H9 (cell line): Measurements from ENCODE around the gene DSCAM. TPM values are rescaled to one million over a fixed set of nuclear protein-coding genes. Genes with fewer than 3 reads are reported as not detected.

Experiments used
- DNase-seq: peaks from one replicate; pipeline ENCODE4 v3.0.0-alpha.2; 2017
- H2AFZ ChIP-seq: one replicate; pipeline ENCODE4 v1.6.1; 2013; ENCODE audit warnings: mild to moderate bottlenecking, low read length, control low read depth, moderate library complexity
- H2AK5ac ChIP-seq: 2 replicates; pipeline ENCODE4 v1.6.1; 2013; ENCODE audit warnings: low read length, control low read depth, mixed read lengths; ENCODE audit not compliant: insufficient read length
- H2BK120ac ChIP-seq: one replicate; pipeline ENCODE4 v1.6.1; 2013; ENCODE audit warnings: low read depth, mild to moderate bottlenecking, low read length, control low read depth, inconsistent platforms; ENCODE audit not compliant: poor library complexity, severe bottlenecking
- H2BK12ac ChIP-seq: 2 replicates; pipeline ENCODE4 v1.6.1; 2013; ENCODE audit warnings: low read length, control low read depth, mixed read lengths, low read depth; ENCODE audit not compliant: insufficient read length
- H2BK15ac ChIP-seq: 2 replicates; pipeline ENCODE4 v1.6.1; 2013; ENCODE audit warnings: low read depth, low read length, control low read depth
- H2BK20ac ChIP-seq: one replicate; pipeline ENCODE4 v1.6.1; 2013; ENCODE audit warnings: low read depth, mild to moderate bottlenecking, low read length, control low read depth, inconsistent platforms; ENCODE audit not compliant: poor library complexity, severe bottlenecking
- H2BK5ac ChIP-seq: 2 replicates; pipeline ENCODE4 v1.6.1; 2013; ENCODE audit warnings: low read length, control low read depth, mixed read lengths; ENCODE audit not compliant: insufficient read length
- H3K14ac ChIP-seq: 2 replicates; pipeline ENCODE4 v1.6.1; 2013; ENCODE audit warnings: low read length, control low read depth; ENCODE audit not compliant: insufficient read depth
- H3K18ac ChIP-seq: 2 replicates; pipeline ENCODE4 v1.6.1; 2013; ENCODE audit warnings: low read depth, mild to moderate bottlenecking, mixed read lengths, low read length, control low read depth; ENCODE audit not compliant: insufficient read length
- H3K23ac ChIP-seq: 2 replicates; pipeline ENCODE4 v1.6.1; 2013; ENCODE audit warnings: low read length, control low read depth, mixed read lengths, low read depth; ENCODE audit not compliant: insufficient read length
- H3K23me2 ChIP-seq: 2 replicates; pipeline ENCODE4 v1.6.1; 2013; ENCODE audit warnings: low read depth, mild to moderate bottlenecking, mixed read lengths, low read length, control low read depth; ENCODE audit not compliant: insufficient read length, poor library complexity, severe bottlenecking
- H3K27ac ChIP-seq: 2 replicates; pipeline ENCODE4 v1.5.1; 2013; ENCODE audit warnings: low read length, control low read depth, mixed read lengths, low read depth; ENCODE audit not compliant: insufficient read length
- H3K27me3 ChIP-seq: 2 replicates; pipeline ENCODE4 v1.6.1; 2013; ENCODE audit warnings: low read length, control low read depth, inconsistent platforms; ENCODE audit not compliant: insufficient read depth
- H3K4ac ChIP-seq: 2 replicates; pipeline ENCODE4 v1.6.1; 2013; ENCODE audit warnings: low read depth, mild to moderate bottlenecking, control low read depth, inconsistent platforms, low read length, moderate library complexity
- H3K4me1 ChIP-seq: 2 replicates; pipeline ENCODE4 v1.6.1; 2013; ENCODE audit warnings: low read length, control low read depth, inconsistent platforms; ENCODE audit not compliant: insufficient read depth
- H3K4me2 ChIP-seq: 2 replicates; pipeline ENCODE4 v1.6.1; 2013; ENCODE audit warnings: low read length, control low read depth, mixed read lengths; ENCODE audit not compliant: insufficient read length, insufficient read depth
- H3K56ac ChIP-seq: 2 replicates; pipeline ENCODE4 v1.6.1; 2013; ENCODE audit warnings: low read depth, mild to moderate bottlenecking, mixed read lengths, low read length, control low read depth; ENCODE audit not compliant: insufficient read length
- H3K79me1 ChIP-seq: 2 replicates; pipeline ENCODE4 v1.6.1; 2013; ENCODE audit warnings: low read depth, mild to moderate bottlenecking, moderate library complexity, low read length, control low read depth, inconsistent platforms; ENCODE audit not compliant: insufficient read depth, poor library complexity, severe bottlenecking
- H3K79me2 ChIP-seq: 2 replicates; pipeline ENCODE4 v1.6.1; 2013; ENCODE audit warnings: low read length, control low read depth, inconsistent platforms; ENCODE audit not compliant: insufficient read depth
- H3K9ac ChIP-seq: 2 replicates; pipeline ENCODE4 v1.6.1; 2013; ENCODE audit warnings: low read length, control low read depth, mixed read lengths; ENCODE audit not compliant: insufficient read length; ENCODE audit errors: extremely low read depth
- H3K9me3 ChIP-seq: one replicate; pipeline ENCODE4 v1.6.1; 2013; ENCODE audit warnings: low read depth, low read length, inconsistent platforms; ENCODE audit not compliant: control insufficient read depth
- H3T11ph ChIP-seq: one replicate; pipeline ENCODE4 v1.6.1; 2013; ENCODE audit warnings: mild to moderate bottlenecking, low read length, control low read depth, inconsistent platforms
- H4K20me1 ChIP-seq: one replicate; pipeline ENCODE4 v1.6.1; 2013; ENCODE audit not compliant: control insufficient read depth, insufficient read length, insufficient read depth
- H4K5ac ChIP-seq: 2 replicates; pipeline ENCODE4 v1.6.1; 2013; ENCODE audit warnings: low read depth, mild to moderate bottlenecking, mixed read lengths, low read length, control low read depth; ENCODE audit not compliant: insufficient read length
- H4K8ac ChIP-seq: replicated peaks from 2 replicates; pipeline ENCODE4 v1.6.1; 2013; ENCODE audit warnings: low read length, control low read depth, mixed read lengths, low read depth; ENCODE audit not compliant: insufficient read length
- H4K91ac ChIP-seq: 2 replicates; pipeline ENCODE4 v1.6.1; 2013; ENCODE audit warnings: low read depth, mild to moderate bottlenecking, moderate library complexity, mixed read lengths, low read length, control low read depth; ENCODE audit not compliant: insufficient read length
- H3K27ac Mint-ChIP-seq, 3 experiments: 2 replicates in 2 of 3; 3 replicates in 1 of 3; pipeline ENCODE4 v1.8.0; 2020 to 2021; ENCODE audit warnings: mixed read lengths in 3 of 3, mild to moderate bottlenecking in 1 of 3, moderate library complexity in 1 of 3
- H3K27me3 Mint-ChIP-seq: 2 replicates; pipeline ENCODE4 v1.8.0; 2021; ENCODE audit warnings: low read depth, mild to moderate bottlenecking, moderate library complexity, mixed read lengths
- H3K36me3 Mint-ChIP-seq, 3 experiments: 2 replicates in 2 of 3; 3 replicates in 1 of 3; pipeline ENCODE4 v1.8.0; 2020 to 2021; ENCODE audit warnings: low read depth in 3 of 3, mixed read lengths in 3 of 3; ENCODE audit not compliant: insufficient read depth in 1 of 3
- H3K4me1 Mint-ChIP-seq, 2 experiments: 2 replicates each; pipeline ENCODE4 v1.8.0; 2020; ENCODE audit warnings: mixed read lengths in 2 of 2
- H3K4me3 Mint-ChIP-seq, 2 experiments: 2 replicates in 1 of 2; 3 replicates in 1 of 2; pipeline ENCODE4 v1.8.0; 2020 to 2021; ENCODE audit warnings: mild to moderate bottlenecking in 2 of 2, mixed read lengths in 2 of 2, moderate library complexity in 1 of 2
- H3K9me3 Mint-ChIP-seq, 2 experiments: 2 replicates in 1 of 2; 3 replicates in 1 of 2; pipeline ENCODE4 v1.8.0; 2020; ENCODE audit warnings: mild to moderate bottlenecking in 2 of 2, mixed read lengths in 2 of 2, moderate library complexity in 1 of 2
- WGBS: extraction: QIAGEN DNeasy Blood & Tissue Kit; methylation state at CpG from one replicate; pipeline ENCODE4 v1.1.7; 2013; ENCODE audit warnings: missing lambda C conversion rate, low lambda C conversion rate, mixed read lengths; ENCODE audit not compliant: insufficient read length; ENCODE audit errors: extremely low coverage; 5-methylcytosine and 5-hydroxymethylcytosine counted together
- total RNA-seq: library from RNA; stranded (reverse); gene quantifications from 2 replicates; pipeline ENCODE4 v1.2.1, GENCODE V29; 2021
- TF ChIP-seq, protein P1 (sequence below): fragments of 200-600 bp; sonication (generic); conservative IDR thresholded peaks from 3 replicates; pipeline ENCODE4 v1.8.0; 2021; ENCODE audit warnings: antibody characterized with exemption, mild to moderate bottlenecking

The DSCAM gene
- total RNA-seq, 1 experiment from 2014 or later, result 0.17 TPM

DNA sequence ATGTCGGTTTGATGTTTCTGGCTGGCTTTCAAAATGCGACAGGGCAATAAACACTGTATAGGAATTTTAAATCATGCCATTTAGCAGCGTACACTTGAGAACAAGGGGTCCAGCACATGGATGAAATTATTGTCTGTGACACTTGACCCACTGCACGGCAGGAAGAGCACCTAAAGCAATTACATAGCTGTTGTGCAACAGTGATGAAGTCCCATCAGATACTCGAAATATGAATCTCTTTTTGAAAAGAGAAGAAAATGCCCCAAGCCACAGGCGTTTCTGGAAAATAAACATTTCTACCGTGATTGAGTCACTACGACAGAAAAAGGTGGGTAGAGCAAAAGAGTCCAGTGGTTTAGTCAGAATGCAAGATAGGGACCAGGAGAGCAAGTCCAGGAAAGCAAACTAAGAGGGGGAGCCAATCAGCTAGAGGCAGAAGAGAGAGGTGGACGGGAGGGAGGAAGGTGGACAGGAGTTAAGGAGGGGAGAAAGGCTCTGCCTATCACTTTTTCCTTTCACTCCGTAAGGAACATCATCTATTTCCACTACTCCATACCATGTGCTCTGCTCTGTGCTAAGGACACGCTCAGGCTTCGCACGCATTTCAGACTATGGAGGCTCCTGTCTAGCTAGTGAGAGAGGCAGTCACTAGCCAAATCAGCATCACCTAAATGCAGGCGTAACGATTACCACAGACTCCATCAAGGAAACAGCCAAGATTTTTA, 6.4 kb downstream of the DSCAM start:
- no peaks in the 10 kb centered on the region for H3K9me3 Mint-ChIP-seq
- Histone ChIP-seq H3T11ph (no peak overlapping the region), H2BK12ac (no peak overlapping the region), H3K79me1 (no peaks in the 10 kb centered on the region), H4K5ac (no peak overlapping the region), H2BK120ac (no peak overlapping the region), H3K27ac (no peak overlapping the region), H2AK5ac (no peak overlapping the region), H3K56ac (no peak overlapping the region), H2BK20ac (no peak overlapping the region), H3K27me3 (peaks cover under 1% of the 10 kb centered on the region; the same call in 1 of the 2 replicates), H2AFZ (no peak overlapping the region), H3K23ac (no peak overlapping the region), H3K9me3 (no peaks in the 10 kb centered on the region), H3K9ac (no peak overlapping the region), H2BK5ac (no peak overlapping the region), H2BK15ac (no peak overlapping the region), H3K4me1 (no peaks in the 10 kb centered on the region), H3K18ac (no peak overlapping the region), H3K23me2 (peaks cover 6% of the 10 kb centered on the region), H3K4ac (no peak overlapping the region), H4K8ac (no peak overlapping the region), H3K14ac (no peak overlapping the region), H3K79me2 (no peaks in the 10 kb centered on the region), H3K4me2 (no peak overlapping the region), H4K91ac (no peak overlapping the region), H4K20me1 (no peaks in the 10 kb centered on the region)
- H3K36me3 Mint-ChIP-seq, result no peaks in the 10 kb centered on the region
- TF ChIP-seq, protein P1, sequence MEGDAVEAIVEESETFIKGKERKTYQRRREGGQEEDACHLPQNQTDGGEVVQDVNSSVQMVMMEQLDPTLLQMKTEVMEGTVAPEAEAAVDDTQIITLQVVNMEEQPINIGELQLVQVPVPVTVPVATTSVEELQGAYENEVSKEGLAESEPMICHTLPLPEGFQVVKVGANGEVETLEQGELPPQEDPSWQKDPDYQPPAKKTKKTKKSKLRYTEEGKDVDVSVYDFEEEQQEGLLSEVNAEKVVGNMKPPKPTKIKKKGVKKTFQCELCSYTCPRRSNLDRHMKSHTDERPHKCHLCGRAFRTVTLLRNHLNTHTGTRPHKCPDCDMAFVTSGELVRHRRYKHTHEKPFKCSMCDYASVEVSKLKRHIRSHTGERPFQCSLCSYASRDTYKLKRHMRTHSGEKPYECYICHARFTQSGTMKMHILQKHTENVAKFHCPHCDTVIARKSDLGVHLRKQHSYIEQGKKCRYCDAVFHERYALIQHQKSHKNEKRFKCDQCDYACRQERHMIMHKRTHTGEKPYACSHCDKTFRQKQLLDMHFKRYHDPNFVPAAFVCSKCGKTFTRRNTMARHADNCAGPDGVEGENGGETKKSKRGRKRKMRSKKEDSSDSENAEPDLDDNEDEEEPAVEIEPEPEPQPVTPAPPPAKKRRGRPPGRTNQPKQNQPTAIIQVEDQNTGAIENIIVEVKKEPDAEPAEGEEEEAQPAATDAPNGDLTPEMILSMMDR, result no peak
- peaks cover 57% of the 10 kb centered on the region for H3K27me3 Mint-ChIP-seq
- DNase-seq, result no peak
- peak overlapping the region; percentile 72 to 85; a peak in 3 of 5 replicates for H3K4me3 Mint-ChIP-seq
- H3K4me1 Mint-ChIP-seq, result peaks cover 8 to 15% of the 10 kb centered on the region in 2 experiments
- no CpG with 5 or more reads among the region's 15 CpGs for WGBS
- H3K27ac Mint-ChIP-seq, result no peak overlapping the region
